IMR-90 (cell line): ENCODE measurements around the gene UGT1A10.
"Not testable (repeated sequence)": the region's sequence is repeated elsewhere in the genome, so short reads cannot be mapped to it uniquely, and the experiment has no call there.

Experiments used
- CEBPB ChIP-seq: IDR thresholded peaks from 2 replicates; pipeline ENCODE4 v1.6.1; 2012; ENCODE audit warnings: low read depth, low read length, improper control_type of control experiment
- CTCF ChIP-seq: conservative IDR thresholded peaks from 2 replicates; pipeline ENCODE4 v1.5.1; 2012; ENCODE audit warnings: mild to moderate bottlenecking, low read depth, low read length, improper control_type of control experiment
- ELK1 ChIP-seq: fragments of 150-350 bp; IDR thresholded peaks from 2 replicates; pipeline ENCODE4 v1.6.1; 2016; ENCODE audit warnings: low read depth, mild to moderate bottlenecking, low read length, moderate library complexity, borderline replicate concordance
- MXI1 ChIP-seq: IDR thresholded peaks from 2 replicates; pipeline ENCODE4 v1.6.1; 2012; ENCODE audit warnings: low read depth, mild to moderate bottlenecking, low read length, moderate library complexity, borderline replicate concordance
- NFE2L2 ChIP-seq: fragments of 150-350 bp; IDR thresholded peaks from 2 replicates; pipeline ENCODE4 v1.6.1; 2016; ENCODE audit warnings: low read depth, mild to moderate bottlenecking, low read length
- POLR2A ChIP-seq: IDR thresholded peaks from 2 replicates; pipeline ENCODE4 v1.6.1; 2012; ENCODE audit warnings: mild to moderate bottlenecking, low read depth, low read length
- RAD21 ChIP-seq: IDR thresholded peaks from 2 replicates; pipeline ENCODE4 v1.6.1; 2012; ENCODE audit warnings: low read length, improper control_type of control experiment
- RCOR1 ChIP-seq: IDR thresholded peaks from 2 replicates; pipeline ENCODE4 v1.6.1; 2012; ENCODE audit warnings: mild to moderate bottlenecking, low read length, improper control_type of control experiment; ENCODE audit not compliant: insufficient replicate concordance
- RFX5 ChIP-seq: IDR thresholded peaks from 2 replicates; pipeline ENCODE4 v1.8.0; 2012; ENCODE audit warnings: low read depth, mild to moderate bottlenecking, low read length, moderate library complexity
- SMC3 ChIP-seq: fragments of 150-350 bp; IDR thresholded peaks from 2 replicates; pipeline ENCODE4 v1.6.1; 2016; ENCODE audit warnings: low read depth, mild to moderate bottlenecking, antibody characterized with exemption, low read length, moderate library complexity
- USF2 ChIP-seq: fragments of 150-350 bp; IDR thresholded peaks from 2 replicates; pipeline ENCODE4 v1.6.1; 2017; ENCODE audit warnings: mild to moderate bottlenecking, antibody characterized with exemption, low read length, low read depth

GRCh38 chr2:233750689-233751088 is 114.4 kb downstream of the UGT1A10 start:
- TF ChIP-seq CTCF, RAD21, ELK1, POLR2A, SMC3, RCOR1, MXI1, NFE2L2, RFX5, USF2, CEBPB: not testable (repeated sequence)
